K562 (cell line): ENCODE results near the gene CNKSR2. TPM values are rescaled to one million over a fixed set of nuclear protein-coding genes. Genes with fewer than 3 reads are reported as not detected.

ENCODE experiments used
- ATAC-seq: fragments of 200-7000 bp; cut with Tn5 transposase; 3 replicates; pipeline ENCODE4 v1.9.1; 2020; ENCODE audit warnings: moderate library complexity
- BruUV-seq: library from RNA; stranded (reverse); fragments of 400-500 nt; replicated peaks from 2 replicates; lab custom pipeline; 2021; lab: Mats Ljungman, UMichigan
- CTCF ChIA-PET: fragments of 300-600 bp; formaldehyde crosslinking; extraction: SDS; loops from one replicate; lab custom pipeline; 2021; ENCODE audit warnings: low intra/inter-chr PET ratio; lab: Yijun Ruan, JAX
- POLR2A ChIA-PET: fragments of 300-600, 350-650 bp; sonication (Branson Sonifier 250); formaldehyde crosslinking; extraction: SDS; loops from one replicate; lab custom pipeline; 2021; ENCODE audit warnings: antibody characterized with exemption, inconsistent platforms; lab: Yijun Ruan, JAX
- DNase-seq, 4 experiments: peaks; one replicate each; pipeline versions ENCODE4 v3.0.0 to v3.0.0-alpha.2; 2011 to 2018; ENCODE audit warnings: low spot score in 3 of 4, mixed read lengths in 3 of 4; ENCODE audit errors: extremely low read depth in 1 of 4
- FAIRE-seq: peaks from 2 replicates; lab custom pipeline; 2011; peaks lifted over from hg19 to GRCh38; lab: Jason Lieb, UNC
- H2AFZ ChIP-seq: 2 replicates; pipeline ENCODE4 v1.6.0; 2011; ENCODE audit warnings: low read depth, low read length, control low read depth, inconsistent platforms
- H3K27ac ChIP-seq: fragments of 200-600 bp; 3 replicates; pipeline ENCODE4 v1.8.0; 2011; ENCODE audit warnings: low read depth, mild to moderate bottlenecking, control low read depth, inconsistent platforms, low read length, moderate library complexity, mixed read lengths; ENCODE audit errors: extremely low read depth
- H3K27me3 ChIP-seq, 2 experiments: fragments of 300-600 bp in 1 of 2; 2 replicates in 1 of 2; 3 replicates in 1 of 2; pipeline versions ENCODE4 v1.6.0 to v1.8.0; 2011; ENCODE audit warnings: inconsistent platforms in 2 of 2, low read length in 2 of 2, mild to moderate bottlenecking in 1 of 2, mixed read lengths in 1 of 2, moderate library complexity in 1 of 2; ENCODE audit not compliant: control insufficient read depth in 2 of 2, insufficient read depth in 2 of 2
- H3K36me3 ChIP-seq: fragments of 300-600 bp; 3 replicates; pipeline ENCODE4 v1.8.0; 2011; ENCODE audit warnings: mild to moderate bottlenecking, low read length, inconsistent platforms; ENCODE audit not compliant: control insufficient read depth, insufficient read depth
- H3K4me1 ChIP-seq, 2 experiments: fragments of 200-600 bp in 1 of 2; replicated peaks in 1 of 2; 2 replicates in 1 of 2; 3 replicates in 1 of 2; pipeline versions ENCODE4 v1.5.1 to v1.8.0; 2011; ENCODE audit warnings: inconsistent platforms in 2 of 2, low read length in 2 of 2, mild to moderate bottlenecking in 1 of 2, mixed read lengths in 1 of 2, moderate library complexity in 1 of 2; ENCODE audit not compliant: control insufficient read depth in 2 of 2, insufficient read depth in 2 of 2
- H3K4me2 ChIP-seq: 2 replicates; pipeline ENCODE4 v1.6.1; 2011; ENCODE audit warnings: low read length, control low read depth, inconsistent platforms, mixed read lengths; ENCODE audit not compliant: insufficient read depth
- H3K4me3 ChIP-seq: fragments of 200-600 bp; sonication (generic), shearing (Covaris generic); 2 replicates; pipeline ENCODE4 v1.5.1; 2016; ENCODE audit warnings: control low read depth, inconsistent platforms
- H3K79me2 ChIP-seq: fragments of 200-600 bp; 3 replicates; pipeline ENCODE4 v1.8.0; 2011; ENCODE audit warnings: low read length, inconsistent platforms; ENCODE audit not compliant: control insufficient read depth, insufficient read depth
- H3K9ac ChIP-seq, 2 experiments: 2 replicates each; pipeline versions ENCODE4 v1.6.0 to v1.6.1; 2011; ENCODE audit warnings: low read depth in 2 of 2, low read length in 2 of 2, control low read depth in 1 of 2, inconsistent platforms in 1 of 2, mild to moderate bottlenecking in 1 of 2, mixed read lengths in 1 of 2; ENCODE audit not compliant: insufficient read depth in 1 of 2
- H3K9me1 ChIP-seq: one replicate; pipeline ENCODE4 v1.6.0; 2011; ENCODE audit warnings: inconsistent platforms, mild to moderate bottlenecking, low read length, moderate library complexity; ENCODE audit not compliant: control insufficient read depth, insufficient read depth
- H3K9me3 ChIP-seq: replicated peaks from 2 replicates; pipeline ENCODE4 v1.5.1; 2011; ENCODE audit warnings: low read depth, low read length, inconsistent platforms; ENCODE audit not compliant: control insufficient read depth, insufficient read depth
- H4K20me1 ChIP-seq: replicated peaks from 2 replicates; pipeline ENCODE4 v1.6.1; 2011; ENCODE audit warnings: low read length, inconsistent platforms, mixed read lengths; ENCODE audit not compliant: control insufficient read depth, insufficient read depth
- CHD4 ChIP-seq: fragments of 200-600 bp; sonication (generic); IDR thresholded peaks from 3 replicates; pipeline ENCODE4 v1.6.1; 2012; ENCODE audit warnings: low read depth, mild to moderate bottlenecking, mixed read lengths, low read length, inconsistent platforms; ENCODE audit not compliant: insufficient read depth, insufficient replicate concordance, poor library complexity, severe bottlenecking
- GTF2F1 ChIP-seq: IDR thresholded peaks from 2 replicates; pipeline ENCODE4 v1.6.1; 2011; ENCODE audit warnings: low read depth, low read length, improper control_type of control experiment
- KLF6 ChIP-seq: fragments of 250-450 bp; sonication (Bioruptor Pico); IDR thresholded peaks from 2 replicates; pipeline ENCODE4 v1.4.0; 2020; ENCODE audit warnings: mild to moderate bottlenecking, moderate library complexity, borderline replicate concordance
- MAX ChIP-seq: sonication (generic); formaldehyde crosslinking; IDR thresholded peaks from 2 replicates; pipeline ENCODE4 v1.9.0; 2022; ENCODE audit warnings: mild to moderate bottlenecking, missing genetic modification reagents
- PHB2 ChIP-seq: fragments of 450-650 bp; IDR thresholded peaks from 2 replicates; pipeline ENCODE4 v1.6.1; 2017; ENCODE audit warnings: low read depth
- PHF8 ChIP-seq: fragments of 200-600 bp; sonication (generic); IDR thresholded peaks from 2 replicates; pipeline ENCODE4 v1.6.1; 2012; ENCODE audit warnings: mixed run types, mild to moderate bottlenecking, inconsistent platforms, low read length, moderate library complexity, borderline replicate concordance
- POLR3G ChIP-seq: IDR thresholded peaks from 2 replicates; pipeline ENCODE4 v1.6.1; 2011; ENCODE audit not compliant: insufficient read length, insufficient replicate concordance; ENCODE audit errors: extremely low read depth
- RAD21 ChIP-seq, 2 experiments: fragments of 250-450 bp in 1 of 2; fragments of 450-650 bp in 1 of 2; sonication (Bioruptor Pico) in 1 of 2; formaldehyde crosslinking in 1 of 2; IDR thresholded peaks in 1 of 2; conservative IDR thresholded peaks in 1 of 2; 2 replicates each; pipeline versions ENCODE4 v1.4.0 to v1.8.0; 2020 to 2022; ENCODE audit warnings: mild to moderate bottlenecking in 2 of 2, moderate library complexity in 1 of 2
- in situ Hi-C: fragments of 300-500 bp; cut with MboI; formaldehyde crosslinking; loops from 4 replicates; pipeline ENCODE4 v1.15.0; 2018; ENCODE audit warnings: inconsistent platforms, mixed read lengths
- intact Hi-C: fragments of 100-400 bp; cut with micrococcal nuclease; formaldehyde crosslinking; loops from 2 replicates; pipeline ENCODE4 v1.14.2; 2022
- polyA plus RNA-seq, 8 experiments: library from polyadenylated mRNA; depleted of rRNA in 4 of 8; stranded (reverse) in 5 of 8; unstranded in 3 of 8; fragments of >200 nt; fragmentation: Nextera tagmentation in 2 of 8; fragmentation: Illumina TruSeq in 1 of 8; extraction: Ambion mirVana in 2 of 8; extraction: Trizol in 1 of 8; gene quantifications; 2 replicates each; pipeline versions ENCODE4 v1.2.1 to v1.2.3, GENCODE V29; 2011 to 2014; ENCODE audit warnings: inconsistent platforms in 1 of 8, missing spikeins in 1 of 8
- total RNA-seq, 7 experiments: library from RNA; depleted of rRNA in 6 of 7; stranded (reverse); fragments of >200 nt in 6 of 7; fragmentation: Illumina TruSeq in 2 of 7; extraction: Trizol in 2 of 7; gene quantifications; 2 replicates each; pipeline versions ENCODE4 v1.2.1 to v1.2.3, GENCODE V29; 2011 to 2021; ENCODE audit warnings: low replicate concordance in 1 of 7
- TF ChIP-seq, protein P1 (sequence below): sonication (generic); formaldehyde crosslinking; IDR thresholded peaks from 2 replicates; pipeline ENCODE4 v1.8.0; 2022; ENCODE audit warnings: mild to moderate bottlenecking, missing genetic modification reagents
- TF ChIP-seq, protein P2 (sequence below): fragments of 450-650 bp; IDR thresholded peaks from 2 replicates; pipeline ENCODE4 v1.6.1; 2016; ENCODE audit warnings: missing biosample characterization, missing genetic modification characterization

The CNKSR2 gene
- total and polyA plus RNA-seq, 9 of the 15 experiments (the other 6 are each of a cell fraction or from before 2014, with no cell fraction given): not detected

DNA sequence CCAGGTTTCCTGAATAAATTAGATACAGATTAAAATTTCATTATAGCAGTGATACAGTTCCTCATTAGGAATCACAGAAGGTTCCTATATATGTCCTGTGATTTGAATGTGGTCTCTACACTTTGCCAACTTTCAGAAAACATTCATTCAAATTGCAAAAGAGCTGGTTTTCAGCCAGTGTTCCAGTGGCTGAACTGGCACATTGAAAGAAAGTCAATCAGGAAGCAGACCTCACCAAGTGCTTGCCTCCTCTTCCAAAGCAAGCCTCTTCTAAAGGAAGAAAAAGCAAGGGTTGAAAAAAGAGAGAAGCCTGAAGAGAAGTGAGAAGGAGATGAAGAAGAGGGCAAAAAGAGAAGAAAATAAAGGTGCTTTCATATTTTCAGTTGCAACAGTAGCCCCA lies 271.2 kb downstream of the CNKSR2 start:
- CTCF ChIA-PET: no interaction called here
- no peaks in the 10 kb centered on the region for H3K27me3 ChIP-seq
- H3K36me3 ChIP-seq: no peaks in the 10 kb centered on the region
- ATAC-seq (no peak), DNase-seq (no peak), FAIRE-seq (no peak)
- intact Hi-C loops: no loop called here
- POLR2A ChIA-PET: no interaction called here
- no peak overlapping the region for H3K9ac ChIP-seq
- no peaks in the 10 kb centered on the region for H3K4me1 ChIP-seq
- TF ChIP-seq MAX (CRISPR knock-in tag) (no peak), PHB2 (no peak), GTF2F1 (no peak), KLF6 (CRISPR knock-in tag) (no peak), POLR3G (no peak), RAD21 (CRISPR knock-in tag; conservative IDR thresholded peaks at IDR 0.05 in 1 of 2, IDR thresholded peaks at IDR 0.05 in 1 of 2) (no peak), PHF8 (no peak), CHD4 (no peak)
- TF ChIP-seq, protein P1, sequence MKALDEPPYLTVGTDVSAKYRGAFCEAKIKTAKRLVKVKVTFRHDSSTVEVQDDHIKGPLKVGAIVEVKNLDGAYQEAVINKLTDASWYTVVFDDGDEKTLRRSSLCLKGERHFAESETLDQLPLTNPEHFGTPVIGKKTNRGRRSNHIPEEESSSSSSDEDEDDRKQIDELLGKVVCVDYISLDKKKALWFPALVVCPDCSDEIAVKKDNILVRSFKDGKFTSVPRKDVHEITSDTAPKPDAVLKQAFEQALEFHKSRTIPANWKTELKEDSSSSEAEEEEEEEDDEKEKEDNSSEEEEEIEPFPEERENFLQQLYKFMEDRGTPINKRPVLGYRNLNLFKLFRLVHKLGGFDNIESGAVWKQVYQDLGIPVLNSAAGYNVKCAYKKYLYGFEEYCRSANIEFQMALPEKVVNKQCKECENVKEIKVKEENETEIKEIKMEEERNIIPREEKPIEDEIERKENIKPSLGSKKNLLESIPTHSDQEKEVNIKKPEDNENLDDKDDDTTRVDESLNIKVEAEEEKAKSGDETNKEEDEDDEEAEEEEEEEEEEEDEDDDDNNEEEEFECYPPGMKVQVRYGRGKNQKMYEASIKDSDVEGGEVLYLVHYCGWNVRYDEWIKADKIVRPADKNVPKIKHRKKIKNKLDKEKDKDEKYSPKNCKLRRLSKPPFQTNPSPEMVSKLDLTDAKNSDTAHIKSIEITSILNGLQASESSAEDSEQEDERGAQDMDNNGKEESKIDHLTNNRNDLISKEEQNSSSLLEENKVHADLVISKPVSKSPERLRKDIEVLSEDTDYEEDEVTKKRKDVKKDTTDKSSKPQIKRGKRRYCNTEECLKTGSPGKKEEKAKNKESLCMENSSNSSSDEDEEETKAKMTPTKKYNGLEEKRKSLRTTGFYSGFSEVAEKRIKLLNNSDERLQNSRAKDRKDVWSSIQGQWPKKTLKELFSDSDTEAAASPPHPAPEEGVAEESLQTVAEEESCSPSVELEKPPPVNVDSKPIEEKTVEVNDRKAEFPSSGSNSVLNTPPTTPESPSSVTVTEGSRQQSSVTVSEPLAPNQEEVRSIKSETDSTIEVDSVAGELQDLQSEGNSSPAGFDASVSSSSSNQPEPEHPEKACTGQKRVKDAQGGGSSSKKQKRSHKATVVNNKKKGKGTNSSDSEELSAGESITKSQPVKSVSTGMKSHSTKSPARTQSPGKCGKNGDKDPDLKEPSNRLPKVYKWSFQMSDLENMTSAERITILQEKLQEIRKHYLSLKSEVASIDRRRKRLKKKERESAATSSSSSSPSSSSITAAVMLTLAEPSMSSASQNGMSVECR (CRISPR knock-in tag): no peak
- TF ChIP-seq, protein P2, sequence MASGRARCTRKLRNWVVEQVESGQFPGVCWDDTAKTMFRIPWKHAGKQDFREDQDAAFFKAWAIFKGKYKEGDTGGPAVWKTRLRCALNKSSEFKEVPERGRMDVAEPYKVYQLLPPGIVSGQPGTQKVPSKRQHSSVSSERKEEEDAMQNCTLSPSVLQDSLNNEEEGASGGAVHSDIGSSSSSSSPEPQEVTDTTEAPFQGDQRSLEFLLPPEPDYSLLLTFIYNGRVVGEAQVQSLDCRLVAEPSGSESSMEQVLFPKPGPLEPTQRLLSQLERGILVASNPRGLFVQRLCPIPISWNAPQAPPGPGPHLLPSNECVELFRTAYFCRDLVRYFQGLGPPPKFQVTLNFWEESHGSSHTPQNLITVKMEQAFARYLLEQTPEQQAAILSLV (tag): no peak
- no peaks in the 10 kb centered on the region for H3K9me1 ChIP-seq
- in situ Hi-C loops: no loop called here
- H3K4me2 ChIP-seq: no peak overlapping the region
- H3K79me2 ChIP-seq: no peaks in the 10 kb centered on the region
- H2AFZ ChIP-seq: no peak overlapping the region
- H3K4me3 ChIP-seq: no peak overlapping the region
- no peak overlapping the region for H3K27ac ChIP-seq
- BruUV-seq: no TSS peak
- no peaks in the 10 kb centered on the region for H3K9me3 ChIP-seq
- H4K20me1 ChIP-seq: no peaks in the 10 kb centered on the region
